ENCODE results near the gene RHD. TPM values are rescaled to one million over a fixed set of nuclear protein-coding genes. Genes with fewer than 3 reads are reported as not detected.

The RHD gene
- total RNA-seq, 1 experiment from 2014 or later, result 1.3 TPM

DNA sequence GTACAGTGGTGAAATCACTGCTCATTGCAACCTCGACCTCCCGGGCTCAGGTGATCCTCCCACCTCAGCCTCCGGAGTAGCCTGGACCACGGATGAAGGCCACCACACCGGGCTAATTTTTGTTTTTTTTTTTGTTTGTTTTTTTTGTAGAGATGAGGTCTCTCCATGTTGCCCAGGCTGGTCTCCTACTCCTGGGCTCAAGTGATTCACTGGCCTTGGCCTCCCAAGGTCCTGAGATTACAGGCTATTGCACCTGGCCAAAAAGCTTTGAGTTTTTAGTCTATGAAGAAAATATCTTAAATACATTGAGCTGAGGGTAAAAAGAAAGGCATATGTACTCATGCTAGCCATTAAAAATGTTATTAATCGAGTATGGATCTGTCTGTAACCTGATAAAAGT lies 69.4 kb downstream of the RHD start:
- Histone ChIP-seq H3K79me1 (ENCODE audit: insufficient read depth, low read depth, low read length, poor library complexity, severe bottlenecking) (peaks cover 7% of the 10 kb centered on the region), H2BK5ac (ENCODE audit: insufficient read length, low read length) (no peak overlapping the region), H3K79me2 (ENCODE audit: insufficient read depth, low read length) (peaks cover 7% of the 10 kb centered on the region; the same call in 1 of the 2 replicates), H3K18ac (ENCODE audit: insufficient read length, low read depth, low read length) (no peak overlapping the region), H3K4me1 (ENCODE audit: insufficient read depth, low read length) (no peaks in the 10 kb centered on the region), H2BK20ac (ENCODE audit: low read depth, low read length, poor library complexity, severe bottlenecking) (no peak overlapping the region), H2BK120ac (ENCODE audit: low read depth, low read length, poor library complexity, severe bottlenecking) (no peak overlapping the region), H3K9ac (ENCODE audit: extremely low read depth, insufficient read length, low read length) (no peak overlapping the region), H4K20me1 (ENCODE audit: control insufficient read depth, insufficient read depth, insufficient read length) (no peaks in the 10 kb centered on the region), H3K4ac (ENCODE audit: low read depth, low read length) (no peak overlapping the region), H3K9me3 (ENCODE audit: control insufficient read depth, low read depth, low read length) (no peaks in the 10 kb centered on the region), H3K4me2 (ENCODE audit: insufficient read depth, insufficient read length, low read length) (no peak overlapping the region), H3K23me2 (ENCODE audit: insufficient read length, low read depth, low read length, poor library complexity, severe bottlenecking) (no peaks in the 10 kb centered on the region), H3K14ac (ENCODE audit: insufficient read depth, low read length) (no peak overlapping the region), H2AFZ (ENCODE audit: low read length) (no peak overlapping the region), H3K27me3 (ENCODE audit: insufficient read depth, low read length) (no peaks in the 10 kb centered on the region), H2AK5ac (ENCODE audit: insufficient read length, low read length) (no peak overlapping the region), H3K23ac (ENCODE audit: insufficient read length, low read depth, low read length) (no peak overlapping the region), H2BK15ac (ENCODE audit: low read depth, low read length) (no peak overlapping the region), H4K5ac (ENCODE audit: insufficient read length, low read depth, low read length) (no peak overlapping the region), H3T11ph (ENCODE audit: low read length) (no peak overlapping the region), H3K56ac (ENCODE audit: insufficient read length, low read depth, low read length) (no peak overlapping the region), H4K8ac (replicated peaks; ENCODE audit: insufficient read length, low read depth, low read length) (no peak overlapping the region), H4K91ac (ENCODE audit: insufficient read length, low read depth, low read length) (no peak overlapping the region), H2BK12ac (ENCODE audit: insufficient read length, low read depth, low read length) (no peak overlapping the region), H3K27ac (ENCODE audit: insufficient read length, low read depth, low read length) (no peak overlapping the region)
- Mint-ChIP-seq H3K27ac (peak overlapping the region in 1 of 3 experiments; percentile 84; a peak in 1 of 7 replicates), H3K27me3 (ENCODE audit: low read depth) (no peaks in the 10 kb centered on the region), H3K9me3 (no peaks in the 10 kb centered on the region), H3K4me3 (no peak overlapping the region), H3K4me1 (peaks cover 9 to 15% of the 10 kb centered on the region in 2 experiments), H3K36me3 (ENCODE audit: insufficient read depth in 1 of 3, low read depth in 3 of 3) (peaks cover 8 to 48% (median 32%) of the 10 kb centered on the region in 3 experiments; a peak in 6 of 7 replicates)
- WGBS (ENCODE audit: extremely low coverage, insufficient read length, low lambda C conversion rate), result no CpG with 5 or more reads among the region's 6 CpGs
- TF ChIP-seq, protein P1, sequence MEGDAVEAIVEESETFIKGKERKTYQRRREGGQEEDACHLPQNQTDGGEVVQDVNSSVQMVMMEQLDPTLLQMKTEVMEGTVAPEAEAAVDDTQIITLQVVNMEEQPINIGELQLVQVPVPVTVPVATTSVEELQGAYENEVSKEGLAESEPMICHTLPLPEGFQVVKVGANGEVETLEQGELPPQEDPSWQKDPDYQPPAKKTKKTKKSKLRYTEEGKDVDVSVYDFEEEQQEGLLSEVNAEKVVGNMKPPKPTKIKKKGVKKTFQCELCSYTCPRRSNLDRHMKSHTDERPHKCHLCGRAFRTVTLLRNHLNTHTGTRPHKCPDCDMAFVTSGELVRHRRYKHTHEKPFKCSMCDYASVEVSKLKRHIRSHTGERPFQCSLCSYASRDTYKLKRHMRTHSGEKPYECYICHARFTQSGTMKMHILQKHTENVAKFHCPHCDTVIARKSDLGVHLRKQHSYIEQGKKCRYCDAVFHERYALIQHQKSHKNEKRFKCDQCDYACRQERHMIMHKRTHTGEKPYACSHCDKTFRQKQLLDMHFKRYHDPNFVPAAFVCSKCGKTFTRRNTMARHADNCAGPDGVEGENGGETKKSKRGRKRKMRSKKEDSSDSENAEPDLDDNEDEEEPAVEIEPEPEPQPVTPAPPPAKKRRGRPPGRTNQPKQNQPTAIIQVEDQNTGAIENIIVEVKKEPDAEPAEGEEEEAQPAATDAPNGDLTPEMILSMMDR (conservative IDR thresholded peaks at IDR 0.05), result no peak
- DNase-seq, result no peak
